GM19035 (cell line): ENCODE measurements around the gene TGM1.
"Not testable (repeated sequence)": the region's sequence is repeated elsewhere in the genome, so short reads cannot be mapped to it uniquely, and the experiment has no call there.

Experiments
- ATAC-seq: cut with Tn5 transposase; IDR thresholded peaks from one replicate; pipeline ENCODE4 v1.9.1; 2021; ENCODE audit not compliant: unreplicated experiment

The TGM1 gene

GRCh38 chr14:24234095-24235005, 28.6 kb downstream of the TGM1 start:
- no peak for ATAC-seq

DNA sequence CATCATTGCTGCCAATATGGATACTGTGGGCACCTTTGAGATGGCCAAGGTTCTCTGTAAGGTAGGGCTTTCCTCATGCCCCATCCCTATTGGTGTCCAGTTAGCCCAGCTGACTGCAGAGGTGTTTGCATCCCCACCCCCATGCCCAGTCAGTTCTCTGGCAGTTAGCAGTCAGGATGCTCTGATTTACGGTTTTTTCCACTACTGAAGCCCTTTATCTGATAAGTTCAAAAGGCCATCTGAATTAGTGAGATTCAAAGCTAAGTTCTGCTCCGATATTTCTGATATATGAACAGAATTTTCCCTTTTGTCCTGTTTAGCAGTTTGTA, 29.5 kb downstream of the TGM1 start:
- no peak for ATAC-seq

DNA sequence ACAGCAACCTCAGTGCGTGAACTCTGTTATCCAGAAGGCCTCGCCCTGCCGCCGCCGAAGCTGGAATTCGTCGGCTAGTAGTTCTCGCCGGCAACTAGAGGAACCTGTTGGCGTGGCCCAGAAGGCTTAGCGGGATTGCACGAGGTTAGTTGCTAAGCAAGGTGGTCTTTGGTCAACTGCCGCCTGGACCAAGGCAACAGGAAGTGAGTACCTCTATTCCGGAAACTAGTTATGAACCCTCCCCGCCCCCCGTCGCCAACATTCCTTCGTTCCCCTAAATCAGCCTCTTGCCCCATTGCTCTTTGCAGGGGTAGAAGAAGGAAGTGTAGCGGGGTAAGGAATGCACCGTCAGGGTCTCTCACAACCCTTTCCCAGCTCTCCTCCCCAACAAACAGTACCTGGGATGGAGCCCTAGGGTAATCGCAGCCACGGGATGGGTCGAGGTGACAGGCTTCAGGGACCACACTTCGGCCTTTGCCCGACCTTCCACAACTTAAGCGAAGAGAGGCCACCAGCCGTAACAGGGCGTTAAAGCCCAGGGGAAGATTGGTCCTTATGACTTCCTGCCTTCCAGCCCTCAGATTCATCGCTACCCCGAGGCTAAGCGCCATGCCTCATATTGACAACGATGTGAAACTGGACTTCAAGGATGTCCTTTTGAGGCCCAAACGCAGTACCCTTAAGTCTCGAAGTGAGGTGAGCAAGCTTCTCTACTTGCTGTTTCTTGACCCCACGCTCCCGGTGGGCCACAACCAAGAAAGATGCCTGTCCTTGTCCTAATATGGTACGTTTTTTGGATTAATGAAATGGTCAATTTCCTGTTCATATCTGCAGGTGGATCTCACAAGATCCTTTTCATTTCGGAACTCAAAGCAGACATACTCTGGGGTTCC, 30.1 kb downstream of the TGM1 start, which contains the start of gene GMPR2:
Gene GMPR2 (plus strand): TSS at position 285 of the 893 bp plus-strand sequence. CDS start 325 bp downstream, at position 610.
- peak; percentile 62 for ATAC-seq

DNA sequence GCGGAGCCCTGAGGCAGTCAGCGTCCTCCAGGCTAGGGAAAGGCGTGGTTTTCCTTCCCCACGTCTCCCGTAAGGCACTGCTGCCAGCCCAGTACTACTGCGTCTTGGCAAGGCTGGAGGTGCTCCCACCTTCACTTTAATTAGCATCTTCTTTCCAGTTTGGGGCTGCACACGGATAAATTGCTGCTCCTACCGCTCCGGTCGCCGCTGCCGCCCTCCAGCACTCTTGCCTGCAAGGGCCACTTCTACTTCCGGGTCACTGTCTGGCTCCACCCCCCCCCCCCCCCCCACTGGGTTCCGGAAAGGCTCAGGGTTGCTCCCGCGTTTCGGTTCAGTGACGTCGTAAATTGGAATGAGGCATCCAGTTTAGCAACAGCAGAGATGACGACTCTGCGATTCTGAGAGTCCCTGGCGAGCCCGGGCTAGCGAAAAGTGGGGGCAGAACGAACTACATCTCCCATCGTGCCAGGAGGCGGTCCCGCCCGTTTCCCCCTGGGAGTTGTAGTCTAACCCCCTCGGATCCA, 30.8 kb downstream of the TGM1 start, which contains the start of gene NEDD8:
Gene NEDD8 (minus strand): TSS at position 247 of the 524 bp plus-strand sequence. CDS start 100 bp downstream, at position 147.
- ATAC-seq: peak; percentile 79

DNA sequence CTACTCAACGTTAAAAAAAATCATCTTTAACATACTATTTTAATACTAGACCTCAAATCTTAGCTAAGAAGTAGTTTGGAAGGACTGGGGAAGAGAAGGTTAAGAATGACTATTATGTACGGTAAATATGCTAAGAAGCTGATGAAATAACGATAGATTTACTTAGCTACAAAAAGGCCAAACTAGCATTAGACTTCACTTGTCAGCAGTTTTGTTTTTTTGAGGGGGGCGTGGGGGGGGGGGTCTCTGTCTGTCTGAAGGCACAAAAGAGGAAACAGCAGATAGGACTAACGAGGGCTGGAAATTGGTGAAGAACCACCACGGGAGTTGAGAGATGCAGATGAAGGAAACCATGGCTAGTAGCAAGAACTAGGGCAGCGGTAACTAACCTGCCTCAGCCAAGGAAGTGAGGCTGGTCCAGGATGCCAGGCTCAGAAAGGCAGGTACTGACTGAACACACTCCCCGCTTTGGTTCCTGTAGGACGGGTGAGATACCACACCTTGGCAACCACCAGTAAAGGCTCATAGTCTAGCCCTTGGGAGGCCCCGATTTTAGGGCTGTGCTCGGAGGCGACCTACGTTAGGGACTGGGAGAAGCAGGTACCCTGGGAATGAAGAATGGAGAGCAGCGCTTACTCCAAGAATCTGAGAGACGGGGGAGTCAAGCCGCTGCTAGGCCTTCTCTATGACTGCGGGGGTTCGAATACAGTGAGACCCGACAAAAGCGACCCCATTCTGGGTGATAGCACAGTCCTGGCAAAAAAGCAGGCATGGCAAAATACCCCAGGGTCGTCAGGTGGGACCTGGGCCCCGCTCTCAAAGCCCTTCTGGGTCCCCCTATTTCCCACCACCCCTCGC, 31.5 kb downstream of the TGM1 start:
- no peak for ATAC-seq

GRCh38 chr14:24228902-24229301, 34.1 kb downstream of the TGM1 start:
- no peak for ATAC-seq

DNA sequence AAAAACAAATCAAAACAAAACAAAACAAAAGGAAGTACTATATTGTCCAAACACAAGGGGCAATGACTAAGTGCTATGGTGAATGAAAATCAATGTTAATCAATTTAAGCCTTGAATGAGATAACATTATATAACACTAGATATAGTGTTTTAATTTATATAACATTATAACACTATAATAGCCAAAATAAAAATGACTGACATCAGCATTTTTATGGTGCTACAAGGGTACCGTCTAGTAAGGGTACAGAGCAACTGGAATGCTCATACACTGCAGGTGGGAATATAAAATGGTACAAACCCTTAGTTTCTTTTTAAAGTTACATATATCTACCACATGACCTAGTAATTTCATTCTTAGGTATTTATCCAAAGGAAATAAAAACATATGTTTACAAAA, 36.5 kb downstream of the TGM1 start:
- no peak for ATAC-seq

DNA sequence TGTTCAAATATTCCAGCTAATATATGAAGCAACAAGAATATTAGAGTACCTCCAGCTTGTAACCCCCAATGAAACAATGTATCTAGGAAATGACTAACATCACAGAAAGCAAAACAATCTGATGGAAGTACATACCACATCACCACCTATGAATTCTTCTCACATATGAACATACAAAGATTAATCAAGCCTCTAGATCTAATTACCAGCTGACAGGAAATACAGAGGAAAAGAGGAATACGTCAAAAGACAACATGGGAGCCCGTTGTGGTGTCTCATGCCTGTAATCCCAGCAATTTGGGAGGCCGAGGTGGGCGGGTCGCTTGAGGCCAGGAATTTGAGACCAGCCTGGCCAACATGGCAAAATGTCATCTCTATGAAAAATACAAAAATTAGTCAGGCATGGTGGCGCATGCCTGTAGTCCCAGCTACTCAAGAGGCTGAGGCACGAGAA, 38.3 kb downstream of the TGM1 start:
- ATAC-seq: no peak

GRCh38 chr14:24222987-24223386, 40.0 kb downstream of the TGM1 start:
- not testable (repeated sequence) for ATAC-seq

GRCh38 chr14:24219521-24219920, 43.5 kb downstream of the TGM1 start:
- ATAC-seq: no peak

DNA sequence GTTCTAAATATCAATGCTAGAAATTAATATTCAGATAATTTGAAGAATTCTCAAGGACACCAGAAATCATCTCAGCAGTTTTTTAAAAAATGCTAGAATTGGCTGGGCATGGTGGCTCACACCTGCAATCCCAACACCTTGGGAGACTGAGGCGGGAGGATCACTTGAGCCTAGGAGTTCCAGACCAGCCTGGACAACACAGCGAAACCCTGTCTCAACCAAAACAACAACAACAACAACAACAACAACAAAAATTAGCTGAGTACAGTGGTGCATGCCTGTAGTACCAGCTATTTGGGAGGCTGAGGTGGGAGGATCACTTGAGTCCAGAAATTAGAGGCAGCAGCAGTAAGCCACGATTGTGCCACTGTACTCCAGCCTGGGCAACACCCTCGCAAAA, 43.9 kb downstream of the TGM1 start:
- ATAC-seq: no peak

DNA sequence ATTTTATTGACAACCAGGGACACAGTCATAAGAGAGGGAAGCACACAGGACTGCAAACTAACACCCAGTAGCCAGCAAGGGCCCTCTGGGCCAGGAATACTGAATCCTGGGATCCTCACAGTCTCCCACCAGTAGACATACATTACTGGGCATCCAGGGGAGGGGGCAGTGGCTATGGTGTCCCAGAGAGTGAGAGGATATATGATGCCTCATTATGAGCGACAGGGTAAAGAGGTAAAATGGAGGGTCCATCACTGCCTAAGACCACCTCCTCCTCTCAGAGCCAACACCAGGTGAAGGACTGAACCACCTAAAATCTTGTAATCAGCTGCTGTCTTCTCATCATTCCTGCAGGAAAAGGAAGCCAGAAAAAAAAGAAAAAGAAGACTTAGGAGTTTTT, 46.1 kb downstream of the TGM1 start:
- ATAC-seq: not testable (repeated sequence)

DNA sequence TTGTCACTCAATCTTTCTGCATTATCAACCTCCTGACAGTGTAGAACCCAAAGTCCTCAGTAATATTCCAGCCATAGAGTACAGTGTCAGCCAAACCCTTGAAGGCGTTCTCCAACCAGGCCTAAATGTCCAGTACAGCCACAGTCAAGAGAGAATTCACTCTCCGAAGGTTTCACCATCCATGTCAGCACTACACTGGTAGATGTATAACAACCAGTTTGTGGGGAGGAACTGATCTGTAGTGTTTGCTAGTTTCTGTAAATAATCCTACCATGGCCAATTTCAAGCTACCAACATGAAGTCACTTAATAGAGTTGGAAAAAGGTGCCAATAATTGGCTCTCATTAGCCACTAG, 46.7 kb downstream of the TGM1 start:
- ATAC-seq: no peak

DNA sequence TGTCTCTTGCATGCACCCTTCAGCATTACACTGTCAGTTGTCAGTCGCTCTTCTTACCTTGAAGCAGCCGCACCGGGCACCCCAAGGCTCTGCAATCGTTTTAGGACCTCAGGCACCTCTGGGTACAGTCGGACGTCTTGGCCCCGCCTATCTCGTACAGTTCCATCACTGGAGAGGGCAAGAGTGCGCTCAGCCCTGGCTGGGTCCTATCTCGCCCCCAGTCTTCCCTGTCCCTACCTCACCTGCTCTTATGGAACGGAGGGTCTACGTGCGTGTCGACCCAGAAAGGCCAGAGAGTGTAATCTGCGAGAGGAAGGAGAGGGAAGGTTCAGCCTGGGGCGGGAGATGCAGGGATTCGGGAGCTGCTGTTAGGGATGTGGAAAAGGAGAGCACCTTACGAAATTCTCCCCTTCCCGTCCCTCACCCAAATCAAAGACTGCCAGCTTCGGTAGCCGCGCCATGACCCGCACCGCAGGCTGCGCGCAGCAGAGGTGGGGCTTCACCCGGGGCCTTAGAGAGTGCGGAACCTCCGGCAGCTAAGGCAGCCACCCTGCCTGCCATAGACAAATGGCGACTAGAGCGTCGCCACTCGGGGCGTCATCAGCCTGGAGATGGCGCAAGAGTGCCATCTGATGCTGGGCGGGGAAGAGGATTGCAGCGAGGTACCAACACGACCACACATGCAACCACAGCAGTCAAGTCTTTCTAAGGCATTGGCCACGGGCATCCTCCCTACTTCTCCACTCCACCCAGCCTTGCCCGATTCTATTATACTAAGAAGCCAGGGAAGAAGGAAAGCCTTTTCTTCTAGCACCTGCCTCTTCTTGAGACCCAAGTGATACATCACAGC, 47.3 kb downstream of the TGM1 start, which contains the start of gene MDP1:
Gene MDP1 (minus strand): TSS at position 572 of the 850 bp plus-strand sequence. CDS start 111 bp downstream, at position 461.
- ATAC-seq: peak; percentile 65

DNA sequence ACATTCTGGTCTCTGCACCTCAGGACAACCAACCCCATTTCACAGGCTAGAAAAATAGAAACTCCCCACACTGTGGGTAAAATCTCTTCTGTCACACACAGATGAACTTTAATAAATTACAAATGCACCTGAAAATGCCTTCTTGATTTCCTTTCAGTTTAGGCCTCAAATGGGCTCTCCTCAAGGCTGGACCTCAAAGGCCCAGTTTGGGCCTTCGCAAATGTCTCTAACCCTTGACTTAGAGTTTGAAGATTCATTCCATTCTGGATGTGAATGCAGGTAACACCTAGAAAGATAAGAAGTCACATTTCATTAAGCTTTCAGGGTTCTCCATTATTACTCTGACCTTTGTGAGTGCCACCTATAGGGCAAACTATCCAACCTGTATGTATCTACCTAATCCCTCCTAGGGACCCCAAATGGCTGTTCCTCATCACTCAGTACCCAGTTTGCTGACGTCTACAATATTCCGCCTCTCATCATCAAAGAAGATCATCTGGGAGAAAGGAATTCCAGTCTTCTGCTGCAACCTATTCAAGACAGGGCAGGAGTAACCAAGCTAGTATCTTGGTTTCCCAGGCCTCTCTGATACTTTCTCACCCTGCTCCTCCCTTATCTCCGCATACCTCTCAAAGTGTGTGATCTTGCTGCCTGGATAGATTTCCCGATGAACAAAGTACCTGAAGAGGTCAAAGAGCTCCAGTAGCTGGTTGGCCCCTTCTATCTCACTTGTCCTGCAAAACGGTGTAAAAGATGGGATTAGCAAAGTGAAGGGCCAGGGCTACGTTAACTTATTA, 48.9 kb downstream of the TGM1 start:
- ATAC-seq: no peak

- peak; percentile 74 for ATAC-seq
Observed at GRCh38 chr14:24212924-24213865, 49.8 kb downstream of the TGM1 start, which contains the start of gene CHMP4A. TSS of gene CHMP4A (minus strand) at chr14:24213488. CDS start at chr14:24213439, 49 bp downstream.

- ATAC-seq: no peak
Observed at GRCh38 chr14:24211311-24211710, 51.7 kb downstream of the TGM1 start.
